Activated naive CD4-positive, alpha-beta T cell treated with anti-CD3 and anti-CD28 coated beads, Interleukin-2, amount 10 ng/mL, durations not matched to agents 7 days and 5 days (primary cell): ENCODE data around the gene GDNF.
"Not testable (repeated sequence)": the region's sequence is repeated elsewhere in the genome, so short reads cannot be mapped to it uniquely, and the experiment has no call there.

Source experiments
- CTCF ChIA-PET: fragments of 350-600 bp; sonication (Branson Sonifier 250); formaldehyde crosslinking; loops from one replicate; lab custom pipeline; 2021; ENCODE audit warnings: antibody characterized with exemption; lab: Charles Lee
- DNase-seq: peaks from one replicate; pipeline ENCODE4 v3.0.0-alpha.2; 2020
- H3K27ac Mint-ChIP-seq: one replicate; pipeline ENCODE4 v1.8.0; 2021; ENCODE audit warnings: mild to moderate bottlenecking, moderate library complexity, mixed read lengths
- H3K27me3 Mint-ChIP-seq: one replicate; pipeline ENCODE4 v1.8.0; 2021; ENCODE audit warnings: mild to moderate bottlenecking, mixed read lengths
- H3K36me3 Mint-ChIP-seq: one replicate; pipeline ENCODE4 v1.8.0; 2021; ENCODE audit warnings: mixed read lengths
- H3K4me1 Mint-ChIP-seq: one replicate; pipeline ENCODE4 v1.8.0; 2021; ENCODE audit warnings: mixed read lengths
- H3K4me3 Mint-ChIP-seq: one replicate; pipeline ENCODE4 v1.8.0; 2021; ENCODE audit warnings: mild to moderate bottlenecking, moderate library complexity, mixed read lengths
- H3K9me3 Mint-ChIP-seq: one replicate; pipeline ENCODE4 v1.8.0; 2021; ENCODE audit warnings: mixed read lengths

GDNF gene, protein sequence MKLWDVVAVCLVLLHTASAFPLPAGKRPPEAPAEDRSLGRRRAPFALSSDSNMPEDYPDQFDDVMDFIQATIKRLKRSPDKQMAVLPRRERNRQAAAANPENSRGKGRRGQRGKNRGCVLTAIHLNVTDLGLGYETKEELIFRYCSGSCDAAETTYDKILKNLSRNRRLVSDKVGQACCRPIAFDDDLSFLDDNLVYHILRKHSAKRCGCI

GRCh38 chr5:37839407-37840052 is at the start of gene GDNF:
Gene GDNF (minus strand): TSS chr5:37840041. CDS start chr5:37834796, 5,245 bp downstream.
- peaks cover 2% of the 10 kb centered on the region for H3K36me3 Mint-ChIP-seq
- CTCF ChIA-PET = interaction anchor here (1.2 to 3.9 kb wide), 2 partner anchors 65 to 353 kb away, joined by 5 to 15 read pairs; no protein-coding TSS in a partner anchor
- H3K27ac Mint-ChIP-seq = no peak within 1 kb of the TSS
- H3K4me1 Mint-ChIP-seq = peaks cover 29% of the 10 kb centered on the region
- H3K4me3 Mint-ChIP-seq = no peak within 1 kb of the TSS
- peaks cover 96% of the 10 kb centered on the region for H3K27me3 Mint-ChIP-seq
- DNase-seq = no peak
- H3K9me3 Mint-ChIP-seq = no peaks in the 10 kb centered on the region

DNA sequence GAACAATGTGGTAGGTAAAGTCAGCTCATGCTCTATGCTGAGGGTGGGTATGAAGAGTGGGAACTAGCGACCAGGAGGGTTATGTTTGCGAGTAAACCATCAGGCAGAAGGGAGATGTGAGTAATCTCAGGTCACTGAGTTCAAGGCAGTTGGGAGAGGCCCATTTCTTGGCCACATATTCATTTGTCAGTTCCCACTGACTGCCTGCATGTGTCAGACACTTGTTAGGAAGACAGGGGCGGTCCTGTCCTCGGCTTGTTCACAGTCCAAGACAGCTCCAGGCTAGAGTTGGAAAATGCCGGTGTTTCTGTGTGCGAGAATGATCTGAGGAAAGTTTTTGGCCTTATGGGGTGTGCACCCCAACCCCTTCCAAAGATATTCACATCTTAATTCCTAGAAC is 48.6 kb upstream of the GDNF start:
- Mint-ChIP-seq H3K9me3 (no peaks in the 10 kb centered on the region), H3K4me1 (no peaks in the 10 kb centered on the region), H3K36me3 (no peaks in the 10 kb centered on the region), H3K27me3 (no peaks in the 10 kb centered on the region), H3K27ac (no peak overlapping the region), H3K4me3 (no peak overlapping the region)
- DNase-seq = no peak
- CTCF ChIA-PET = no interaction called here

- Mint-ChIP-seq H3K36me3 (no peaks in the 10 kb centered on the region), H3K9me3 (no peaks in the 10 kb centered on the region), H3K4me3 (no peak overlapping the region), H3K4me1 (no peaks in the 10 kb centered on the region), H3K27ac (no peak overlapping the region), H3K27me3 (no peaks in the 10 kb centered on the region)
- CTCF ChIA-PET = no interaction called here
- DNase-seq = no peak
Observed at GRCh38 chr5:37886242-37886905, 46.5 kb upstream of the GDNF start.

- Mint-ChIP-seq H3K9me3 (no peaks in the 10 kb centered on the region), H3K27ac (no peak overlapping the region), H3K27me3 (no peaks in the 10 kb centered on the region), H3K4me1 (no peaks in the 10 kb centered on the region), H3K36me3 (no peaks in the 10 kb centered on the region), H3K4me3 (no peak overlapping the region)
- CTCF ChIA-PET = no interaction called here
- DNase-seq = no peak
Observed at GRCh38 chr5:37882636-37883035, 42.8 kb upstream of the GDNF start.

DNA sequence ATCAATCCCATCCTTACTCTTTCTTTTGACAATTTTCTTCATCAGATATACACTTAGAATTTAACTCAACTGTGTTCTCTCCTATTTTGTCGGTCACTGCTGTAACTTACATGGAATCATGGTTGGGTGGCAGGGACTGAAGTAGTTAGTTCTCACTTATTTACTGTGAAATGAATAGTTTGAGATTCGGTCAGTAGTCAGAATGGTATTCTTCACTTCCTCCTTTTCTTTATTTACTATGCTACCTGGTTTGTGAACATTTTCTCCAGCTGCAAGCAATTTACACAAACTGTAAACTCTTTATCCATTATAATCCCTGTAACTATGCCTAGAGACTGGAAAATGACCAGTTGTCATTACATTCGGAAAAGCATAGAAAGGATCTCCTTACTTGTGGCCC is 41.5 kb upstream of the GDNF start:
- no peak overlapping the region for H3K27ac Mint-ChIP-seq
- no peak for DNase-seq
- no peaks in the 10 kb centered on the region for H3K9me3 Mint-ChIP-seq
- no peaks in the 10 kb centered on the region for H3K4me1 Mint-ChIP-seq
- CTCF ChIA-PET = no interaction called here
- no peaks in the 10 kb centered on the region for H3K27me3 Mint-ChIP-seq
- H3K36me3 Mint-ChIP-seq = no peaks in the 10 kb centered on the region
- no peak overlapping the region for H3K4me3 Mint-ChIP-seq

GRCh38 chr5:37876943-37877342 is 37.1 kb upstream of the GDNF start:
- no peaks in the 10 kb centered on the region for H3K27me3 Mint-ChIP-seq
- CTCF ChIA-PET = no interaction called here
- no peaks in the 10 kb centered on the region for H3K9me3 Mint-ChIP-seq
- no peaks in the 10 kb centered on the region for H3K36me3 Mint-ChIP-seq
- DNase-seq = no peak
- H3K4me3 Mint-ChIP-seq = no peak overlapping the region
- H3K27ac Mint-ChIP-seq = no peak overlapping the region
- H3K4me1 Mint-ChIP-seq = no peaks in the 10 kb centered on the region

GRCh38 chr5:37876245-37876644 is 36.4 kb upstream of the GDNF start:
- H3K4me3 Mint-ChIP-seq = no peak overlapping the region
- H3K4me1 Mint-ChIP-seq = no peaks in the 10 kb centered on the region
- H3K9me3 Mint-ChIP-seq = no peaks in the 10 kb centered on the region
- no peaks in the 10 kb centered on the region for H3K27me3 Mint-ChIP-seq
- H3K27ac Mint-ChIP-seq = no peak overlapping the region
- no peaks in the 10 kb centered on the region for H3K36me3 Mint-ChIP-seq
- no peak for DNase-seq
- CTCF ChIA-PET = no interaction called here

DNA sequence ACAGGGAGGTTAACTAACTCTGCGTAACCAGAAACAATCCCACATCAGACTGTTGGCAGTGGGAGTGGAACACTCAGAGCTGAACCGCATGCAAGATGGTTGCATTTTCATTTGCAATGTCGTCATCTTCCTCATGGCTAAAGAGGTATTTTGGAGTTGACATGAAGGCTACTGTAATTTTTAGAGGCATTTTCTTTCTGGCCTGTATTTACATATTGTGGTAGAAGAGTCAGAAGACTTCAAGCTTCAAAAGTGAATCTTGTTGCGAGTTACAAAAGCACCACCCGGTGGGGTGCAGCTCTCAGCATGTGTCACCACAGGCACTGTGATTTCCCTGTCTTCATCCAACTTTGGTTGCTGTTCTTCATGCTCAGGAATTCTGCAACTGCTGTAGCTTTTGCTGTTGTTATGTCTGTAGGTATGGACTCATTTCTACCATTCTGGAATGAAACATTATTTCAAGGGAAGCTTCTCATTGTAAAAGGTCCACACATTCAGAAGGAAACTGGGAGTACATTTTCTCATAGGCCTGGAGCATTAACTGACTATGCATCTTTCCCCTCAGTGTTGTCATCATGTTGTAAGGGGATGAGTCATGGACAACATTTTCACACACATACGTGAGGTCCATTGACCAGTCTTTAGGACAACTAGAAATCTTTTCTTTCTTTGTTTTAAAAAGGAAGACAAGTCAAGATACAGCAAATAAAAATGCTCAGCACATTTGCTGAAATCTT is 35.4 kb upstream of the GDNF start:
- Mint-ChIP-seq H3K4me1 (no peaks in the 10 kb centered on the region), H3K27ac (no peak overlapping the region), H3K4me3 (no peak overlapping the region), H3K27me3 (no peaks in the 10 kb centered on the region), H3K9me3 (no peaks in the 10 kb centered on the region), H3K36me3 (no peaks in the 10 kb centered on the region)
- no peak for DNase-seq
- CTCF ChIA-PET = no interaction called here

GRCh38 chr5:37873988-37874387 is 34.1 kb upstream of the GDNF start:
- H3K4me1 Mint-ChIP-seq = no peaks in the 10 kb centered on the region
- no peak for DNase-seq
- no peaks in the 10 kb centered on the region for H3K9me3 Mint-ChIP-seq
- H3K4me3 Mint-ChIP-seq = no peak overlapping the region
- no peak overlapping the region for H3K27ac Mint-ChIP-seq
- H3K36me3 Mint-ChIP-seq = no peaks in the 10 kb centered on the region
- CTCF ChIA-PET = no interaction called here
- no peaks in the 10 kb centered on the region for H3K27me3 Mint-ChIP-seq

- no peaks in the 10 kb centered on the region for H3K9me3 Mint-ChIP-seq
- H3K4me3 Mint-ChIP-seq = no peak overlapping the region
- no peaks in the 10 kb centered on the region for H3K36me3 Mint-ChIP-seq
- DNase-seq = no peak
- no peaks in the 10 kb centered on the region for H3K4me1 Mint-ChIP-seq
- no peak overlapping the region for H3K27ac Mint-ChIP-seq
- CTCF ChIA-PET = no interaction called here
- H3K27me3 Mint-ChIP-seq = no peaks in the 10 kb centered on the region
Observed at GRCh38 chr5:37871023-37871815, 31.4 kb upstream of the GDNF start.

DNA sequence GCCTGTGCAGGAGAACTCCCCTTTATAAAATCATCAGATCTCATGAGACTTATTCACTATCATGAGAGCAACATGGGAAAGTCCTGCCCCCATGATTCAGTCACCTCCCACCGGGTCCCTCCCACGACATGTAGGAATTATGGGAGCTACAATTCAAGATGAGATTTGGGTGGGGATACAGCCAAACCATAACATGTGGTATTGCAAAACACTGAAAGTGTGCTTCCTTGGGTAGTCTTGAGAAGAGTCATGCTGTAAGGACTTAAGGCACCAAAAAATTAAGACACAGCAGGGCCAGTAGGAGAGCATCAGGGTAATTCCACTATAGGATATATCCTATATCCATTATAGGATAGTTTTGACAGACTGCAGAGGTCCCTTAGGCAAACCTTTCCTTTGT is 29.4 kb upstream of the GDNF start:
- no peak overlapping the region for H3K27ac Mint-ChIP-seq
- H3K4me1 Mint-ChIP-seq = no peaks in the 10 kb centered on the region
- H3K27me3 Mint-ChIP-seq = no peaks in the 10 kb centered on the region
- no peak for DNase-seq
- no peaks in the 10 kb centered on the region for H3K36me3 Mint-ChIP-seq
- no peaks in the 10 kb centered on the region for H3K9me3 Mint-ChIP-seq
- CTCF ChIA-PET = no interaction called here
- H3K4me3 Mint-ChIP-seq = no peak overlapping the region

- no peak for DNase-seq
- Mint-ChIP-seq H3K27ac (no peak overlapping the region), H3K4me3 (no peak overlapping the region), H3K27me3 (no peaks in the 10 kb centered on the region), H3K4me1 (no peaks in the 10 kb centered on the region), H3K36me3 (no peaks in the 10 kb centered on the region), H3K9me3 (no peaks in the 10 kb centered on the region)
- CTCF ChIA-PET = no interaction called here
Observed at GRCh38 chr5:37867654-37868053, 27.8 kb upstream of the GDNF start.

DNA sequence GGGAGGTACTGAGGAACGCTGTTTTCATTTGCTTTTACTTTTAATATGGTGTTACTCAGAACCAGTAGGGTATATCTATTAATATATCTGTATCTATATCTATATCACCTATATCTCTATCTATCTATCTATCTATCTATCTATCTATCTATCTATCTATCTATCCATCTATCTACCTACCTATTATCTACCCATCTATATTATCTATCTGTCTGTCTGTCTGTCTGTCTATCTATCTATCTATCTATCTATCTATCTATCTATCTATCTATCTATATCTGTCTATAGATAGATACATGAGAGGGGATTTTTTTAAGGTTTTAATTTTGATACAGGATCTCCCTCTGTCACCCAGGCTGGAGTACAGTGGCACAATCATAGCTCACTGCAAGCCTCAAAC is 23.1 kb upstream of the GDNF start:
- DNase-seq, H3K4me3 Mint-ChIP-seq, H3K27me3 Mint-ChIP-seq, H3K9me3 Mint-ChIP-seq, H3K36me3 Mint-ChIP-seq, H3K27ac Mint-ChIP-seq, H3K4me1 Mint-ChIP-seq, CTCF ChIA-PET: not testable (repeated sequence)

GRCh38 chr5:37860206-37860605 is 20.4 kb upstream of the GDNF start:
- Mint-ChIP-seq H3K4me3 (no peak overlapping the region), H3K4me1 (no peaks in the 10 kb centered on the region), H3K9me3 (no peaks in the 10 kb centered on the region), H3K36me3 (no peaks in the 10 kb centered on the region), H3K27ac (no peak overlapping the region), H3K27me3 (peaks cover 5% of the 10 kb centered on the region)
- CTCF ChIA-PET = no interaction called here
- no peak for DNase-seq
